ENCODE results near the gene ASXL1.

- TF ChIP-seq EZH2 (IDR thresholded peaks at IDR 0.05; ENCODE audit: low read depth, unreplicated experiment) (no peak), CTCF (conservative IDR thresholded peaks at IDR 0.05; ENCODE audit: low read depth in 2 of 2) (no peak), POLR2AphosphoS5 (IDR thresholded peaks at IDR 0.05; ENCODE audit: low read depth) (no peak)
Measured at GRCh38 chr20:32378461-32378860, 20.3 kb downstream of the ASXL1 start.

All from GM23338 (cell line).